Measurements from ENCODE around the gene SUSD6.
"Not testable (repeated sequence)": the region's sequence is repeated elsewhere in the genome, so short reads cannot be mapped to it uniquely, and the experiment has no call there.

SUSD6 gene

DNA sequence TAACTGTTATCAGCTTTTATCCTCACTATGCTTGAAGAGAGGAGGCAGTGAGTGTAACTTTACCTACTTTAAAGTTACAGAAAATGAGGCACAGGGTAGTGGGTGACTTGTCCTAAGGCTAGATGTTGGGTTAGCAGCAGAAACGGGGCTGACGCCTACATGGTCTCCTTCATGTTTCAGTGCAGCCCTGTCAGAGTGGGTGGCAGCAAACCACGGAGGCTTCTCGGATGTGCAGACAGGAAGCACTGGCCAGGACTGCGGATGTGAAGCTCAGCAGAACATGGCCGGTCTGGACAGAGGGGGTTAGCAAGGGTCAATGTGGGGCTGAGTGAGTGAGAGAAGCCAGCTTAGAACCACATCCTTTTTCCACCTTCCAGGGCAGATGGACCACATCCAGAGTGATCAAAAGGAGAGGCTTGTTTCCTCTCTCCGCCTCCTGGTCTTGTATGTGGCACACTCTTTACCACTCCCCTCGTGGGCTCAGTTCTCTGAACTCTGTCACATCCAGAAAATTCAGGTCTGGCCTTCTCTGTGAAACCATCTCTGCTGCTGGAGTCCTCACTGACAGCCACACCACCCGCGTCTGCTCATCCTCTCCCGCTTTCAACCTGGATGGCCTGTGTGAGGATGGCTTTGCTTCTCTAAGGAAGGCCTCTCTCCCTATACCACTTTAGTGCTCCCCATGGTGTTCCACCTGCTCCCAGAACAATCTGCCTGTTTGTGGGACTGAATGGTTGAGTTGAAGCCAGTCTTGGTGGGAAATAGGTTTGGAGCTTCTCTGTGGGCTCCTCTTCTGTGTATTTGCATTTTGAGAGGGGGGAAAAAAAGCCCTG lies 14.1 kb downstream of the SUSD6 start:
- DNase-seq: peak; percentile 47

DNA sequence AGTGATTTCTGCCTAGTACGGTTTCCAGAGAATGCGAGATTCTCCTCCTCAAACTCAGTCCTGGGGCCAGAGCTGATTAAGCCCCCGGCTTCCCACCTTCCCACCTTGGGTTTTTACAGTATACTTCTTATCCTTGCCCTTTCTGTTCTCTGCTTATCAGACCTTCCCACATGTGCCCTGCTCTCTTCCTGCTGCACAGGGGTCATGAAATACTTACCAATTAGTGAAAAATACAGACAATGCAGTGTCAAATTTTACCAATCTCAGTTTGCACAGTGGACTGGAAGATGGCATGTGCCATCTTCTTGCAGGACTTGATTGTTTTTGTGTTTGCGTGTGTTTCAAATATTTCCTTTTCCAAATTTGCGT lies 14.7 kb downstream of the SUSD6 start:
- DNase-seq: no peak

DNA sequence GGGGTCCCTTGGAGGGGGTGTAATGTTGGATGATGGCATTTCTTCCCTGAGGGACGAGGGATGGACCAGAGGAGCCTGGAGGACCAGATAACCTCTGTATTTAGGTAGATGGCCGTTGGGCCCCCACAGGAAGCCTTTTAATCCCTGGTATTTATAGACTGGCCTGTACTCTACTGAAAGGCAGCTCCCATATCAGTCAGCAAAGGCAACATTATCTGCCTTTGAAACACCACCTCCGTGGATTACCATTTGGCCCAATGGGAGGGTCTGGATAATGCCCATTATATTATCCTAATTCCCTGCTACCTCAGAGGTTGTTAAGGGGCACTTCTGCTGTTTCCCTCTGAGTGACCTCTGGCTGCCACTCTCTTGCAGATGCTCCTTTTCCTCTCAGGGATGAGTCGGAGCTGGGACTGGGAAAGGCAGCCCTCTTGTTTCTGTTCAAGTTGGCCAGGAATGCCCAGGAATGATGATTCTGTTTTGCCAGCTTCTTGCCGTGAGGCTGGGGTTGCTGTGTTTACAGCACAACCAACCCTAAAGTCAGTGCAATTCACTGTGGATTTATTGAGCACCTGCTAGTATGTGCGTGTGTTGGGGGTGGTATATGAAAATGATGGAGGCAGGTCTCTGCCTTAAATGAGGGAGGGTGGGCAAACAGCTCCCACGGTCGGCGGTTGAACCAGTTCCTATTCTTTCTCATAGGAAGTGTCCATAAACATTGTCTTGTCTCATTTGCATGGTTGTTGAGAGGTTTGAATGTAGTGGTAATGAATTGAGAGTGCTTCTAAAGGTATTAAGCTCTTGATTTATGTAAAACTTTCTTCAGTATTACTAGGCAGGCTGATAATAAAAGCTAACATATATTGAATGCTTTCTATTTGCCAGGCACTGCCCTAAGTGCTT lies 18.1 kb downstream of the SUSD6 start:
- no peak for DNase-seq

DNA sequence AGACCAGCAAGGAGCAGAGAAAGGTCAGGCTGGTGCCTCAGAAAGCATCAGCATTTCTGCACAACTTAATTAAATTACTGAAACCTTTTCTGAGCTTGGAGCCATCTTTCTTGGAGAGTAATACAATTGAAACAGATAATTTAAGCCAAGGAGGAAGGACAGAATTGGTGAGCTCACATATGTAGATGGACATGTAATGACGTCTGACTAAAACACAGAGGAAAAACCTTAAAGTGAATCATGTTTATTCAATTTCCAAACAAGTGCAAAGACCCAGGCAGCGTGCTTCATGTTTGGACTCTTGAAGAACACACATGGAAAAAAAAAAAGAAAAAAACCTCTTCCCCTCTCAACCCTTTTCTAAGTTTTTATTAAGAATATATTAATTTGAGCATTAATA lies 19.0 kb downstream of the SUSD6 start:
- DNase-seq: no peak

DNA sequence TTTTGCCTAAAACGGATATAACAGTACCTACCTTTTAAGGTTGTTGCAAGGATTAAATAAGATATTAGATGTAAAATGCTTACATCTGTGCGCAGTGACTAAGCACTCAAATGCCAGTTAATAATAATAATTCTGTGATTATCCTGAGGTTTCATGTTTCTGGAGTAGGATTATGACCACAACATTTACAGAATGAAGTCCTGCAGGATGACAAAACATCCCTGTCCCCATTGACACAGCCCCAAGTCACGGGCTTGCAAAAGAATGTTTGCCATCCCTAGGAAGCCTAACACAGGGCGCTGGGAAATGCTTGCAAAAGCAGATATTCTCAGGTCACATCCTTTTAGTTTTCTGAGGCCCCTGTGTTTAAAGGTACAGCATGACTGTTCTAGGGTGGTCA lies 20.1 kb downstream of the SUSD6 start:
- no peak for DNase-seq

DNA sequence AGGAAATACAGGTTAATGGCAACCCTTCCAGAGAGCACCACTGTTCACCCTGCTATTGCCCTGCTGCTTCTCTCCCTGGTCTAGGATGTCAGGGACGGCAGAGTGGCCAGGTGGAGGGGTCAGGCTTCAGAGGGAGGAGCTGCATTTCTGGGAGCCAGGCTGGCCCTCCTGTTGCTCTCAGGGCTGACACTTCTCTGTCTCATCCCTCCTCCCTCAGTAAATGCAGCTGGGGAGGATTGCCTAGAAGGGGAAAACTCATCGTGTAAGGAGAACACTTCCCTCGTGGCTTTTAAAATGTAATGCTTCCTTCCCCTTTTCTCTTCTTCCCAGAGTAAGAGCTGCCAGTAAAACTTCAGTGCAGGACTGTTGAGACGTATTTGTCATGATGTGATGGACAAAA lies 20.8 kb downstream of the SUSD6 start:
- peak; percentile 37 for DNase-seq

DNA sequence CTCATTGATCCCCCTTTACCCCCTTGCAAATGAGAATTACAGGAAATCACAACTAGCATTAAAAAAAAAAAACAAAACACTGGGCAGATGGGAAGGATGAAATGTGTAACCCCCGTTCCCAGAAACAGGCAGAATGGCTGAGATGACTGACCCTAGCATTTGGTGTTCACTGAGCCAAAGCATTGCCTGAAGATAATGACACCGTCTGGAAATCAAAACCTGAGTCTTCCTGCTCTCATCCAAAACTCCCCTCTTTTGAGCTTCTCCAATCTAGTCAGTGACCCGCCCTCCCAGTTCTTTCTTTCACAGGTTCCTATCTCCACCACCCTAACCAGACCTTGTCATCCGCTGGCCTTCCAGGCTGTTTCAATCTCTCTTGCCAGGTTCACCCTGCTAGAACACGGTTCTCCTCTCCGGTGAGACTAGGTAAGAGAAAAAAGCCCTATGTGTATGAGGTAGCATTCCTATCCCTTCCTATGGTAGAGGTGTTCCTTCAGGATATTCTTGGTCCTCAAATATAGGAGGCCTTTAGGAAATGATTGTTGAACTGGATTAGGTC lies 21.3 kb downstream of the SUSD6 start:
- DNase-seq: no peak

DNA sequence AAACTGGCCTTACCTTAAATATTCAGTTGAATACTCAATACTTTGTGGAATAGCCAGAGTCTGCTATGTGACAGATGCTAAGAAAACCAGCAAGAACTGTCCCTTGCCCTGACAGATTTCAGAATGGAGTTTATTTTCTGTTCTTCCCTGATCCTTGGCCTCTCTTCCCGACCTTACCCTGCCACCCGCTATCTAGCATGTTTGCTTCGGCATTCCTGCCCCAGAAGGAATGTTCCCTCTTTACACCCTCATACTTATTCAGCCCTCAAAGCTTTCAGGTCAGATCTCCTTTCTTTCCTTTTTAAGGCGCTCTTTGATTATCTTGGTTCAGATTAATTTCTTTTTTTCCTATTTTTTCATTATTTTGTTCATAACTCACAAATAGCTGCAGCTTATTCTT lies 21.8 kb downstream of the SUSD6 start:
- DNase-seq: no peak

DNA sequence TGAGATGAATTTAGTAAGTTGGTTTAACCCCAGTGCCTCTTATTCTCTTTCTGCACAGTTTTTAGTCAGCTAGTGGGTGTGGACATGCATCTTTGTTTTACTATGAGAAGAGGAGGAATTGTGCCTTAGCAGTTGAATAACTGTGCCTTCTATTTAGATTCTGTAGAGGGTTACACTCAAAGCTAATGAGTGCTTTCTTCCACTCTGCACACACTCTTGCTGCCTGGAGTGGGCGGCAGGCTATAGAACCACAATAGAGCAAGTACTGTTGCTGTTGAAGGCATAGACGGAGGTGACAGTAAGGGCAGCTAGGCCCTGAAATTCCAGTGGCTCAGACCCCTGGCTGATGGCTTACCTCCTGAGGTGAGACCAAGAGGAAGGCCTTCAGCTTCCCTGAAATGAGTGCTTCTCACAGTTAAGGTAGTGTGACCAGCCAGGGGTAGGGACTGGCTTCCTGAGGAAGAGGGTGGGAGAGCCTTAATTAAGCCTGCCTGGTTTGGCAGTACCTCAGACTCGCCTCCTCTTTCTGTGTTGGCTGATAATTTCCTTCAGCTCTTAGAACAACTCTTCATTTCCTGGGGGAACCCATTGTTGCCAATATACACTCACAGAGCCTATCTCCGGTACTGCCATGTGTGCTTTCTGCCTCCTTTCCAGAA lies 24.7 kb downstream of the SUSD6 start:
- no peak for DNase-seq

DNA sequence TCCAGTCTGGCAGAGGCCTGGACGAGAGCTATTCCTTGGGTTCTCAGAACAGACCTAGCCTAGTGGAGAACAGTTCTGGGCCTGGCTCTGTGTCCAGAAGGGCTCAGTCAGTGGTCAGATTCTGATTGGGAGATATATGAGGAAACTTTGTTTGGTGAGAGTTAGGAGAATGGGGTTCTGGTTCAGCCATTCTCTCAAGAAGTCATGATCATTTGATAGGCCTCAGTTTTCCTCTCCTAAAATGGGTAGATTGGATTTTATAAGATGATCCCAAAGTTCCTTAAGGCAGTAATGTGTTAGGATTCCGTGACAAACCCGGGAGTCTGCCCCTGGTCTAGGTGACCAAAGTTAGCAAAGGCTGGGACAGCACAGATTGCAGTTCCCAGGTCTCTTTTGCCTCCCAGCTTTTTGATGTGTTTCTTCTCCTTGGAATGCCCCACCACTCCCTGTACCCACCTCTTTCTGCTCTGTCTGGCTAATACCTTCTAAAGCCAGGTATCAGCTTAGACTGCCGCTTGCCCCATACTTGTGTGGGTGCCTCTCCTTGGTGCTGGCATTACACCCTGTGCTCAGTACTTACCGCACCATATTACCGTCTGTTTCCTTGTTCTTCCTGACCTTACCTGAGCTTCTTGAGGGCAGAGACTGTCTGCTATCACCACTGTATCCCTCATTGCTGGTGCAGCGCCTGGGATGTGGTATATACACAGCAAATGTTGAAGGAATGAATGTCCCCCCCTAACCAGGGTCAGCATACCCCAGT lies 25.5 kb downstream of the SUSD6 start:
- no peak for DNase-seq

DNA sequence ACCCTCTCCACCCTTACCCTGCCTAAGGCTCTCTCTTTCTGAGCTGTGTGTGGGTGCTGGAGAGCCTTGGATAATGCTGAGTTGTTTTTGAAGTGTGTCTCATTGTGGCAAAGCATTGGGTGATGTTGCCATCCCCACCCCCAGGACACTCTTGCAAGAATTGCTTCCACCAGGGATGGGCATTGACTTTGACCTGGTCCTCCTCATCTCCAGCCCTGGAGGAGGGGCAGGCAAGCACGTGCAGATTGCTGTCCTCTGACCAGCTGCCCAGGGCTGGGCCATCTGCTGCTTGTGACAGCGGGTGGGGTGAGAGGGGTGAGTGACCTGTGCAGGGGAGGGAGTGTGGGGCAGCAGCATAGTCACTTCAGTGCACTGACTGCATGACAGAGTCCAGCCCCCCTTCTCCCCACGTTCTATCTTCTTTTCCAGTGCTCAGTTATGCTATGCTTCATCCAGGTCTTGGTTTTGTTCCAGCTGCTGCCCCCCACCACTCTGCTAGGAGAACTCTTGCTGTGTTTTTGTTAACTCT lies 26.2 kb downstream of the SUSD6 start:
- DNase-seq: no peak

DNA sequence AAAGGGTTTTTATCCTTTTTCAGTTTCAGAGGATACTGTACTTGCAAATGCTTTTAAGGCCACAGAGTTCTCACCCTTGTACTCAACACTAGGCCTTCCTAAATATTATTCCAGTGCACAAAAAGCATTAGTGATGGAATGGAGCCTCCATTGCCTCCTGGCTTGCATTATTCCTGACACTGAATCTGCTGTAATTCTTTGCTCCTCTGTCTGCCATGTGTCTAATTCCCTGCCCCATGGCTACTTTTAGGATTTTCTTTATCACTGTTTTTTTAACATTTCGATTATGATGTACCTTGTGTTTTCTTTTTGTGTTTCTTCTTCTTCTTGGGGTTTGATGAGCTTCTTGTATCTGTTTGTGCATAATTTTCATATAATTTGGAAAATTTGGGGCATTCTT lies 29.5 kb downstream of the SUSD6 start:
- no peak for DNase-seq

DNA sequence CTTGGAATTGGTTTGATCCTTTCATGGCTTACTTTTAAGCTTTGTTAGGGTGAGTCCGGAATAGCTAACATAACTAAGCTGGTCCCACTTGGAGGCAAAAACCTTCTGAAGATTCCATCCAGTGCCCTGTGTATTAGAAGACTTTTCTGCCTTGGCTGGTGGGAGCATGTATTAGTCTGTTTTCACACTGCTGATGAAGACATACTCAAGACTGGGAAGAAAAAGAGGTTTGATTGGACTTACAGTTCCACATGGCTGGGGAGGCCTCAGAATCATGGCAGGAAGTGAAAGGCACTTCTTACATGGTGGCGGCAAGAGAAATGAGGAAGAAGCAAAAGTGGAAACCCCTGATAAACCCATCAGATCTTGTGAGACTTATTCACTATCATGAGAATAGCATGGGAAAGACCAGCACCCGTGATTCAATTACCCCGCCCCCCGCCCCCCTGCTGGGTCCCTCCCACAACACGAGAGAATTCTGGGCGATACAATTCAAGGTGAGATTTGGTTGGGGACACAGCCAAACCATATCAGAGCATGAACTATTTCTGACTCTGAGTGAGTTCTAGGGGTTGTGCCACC lies 30.9 kb downstream of the SUSD6 start:
- not testable (repeated sequence) for DNase-seq

DNA sequence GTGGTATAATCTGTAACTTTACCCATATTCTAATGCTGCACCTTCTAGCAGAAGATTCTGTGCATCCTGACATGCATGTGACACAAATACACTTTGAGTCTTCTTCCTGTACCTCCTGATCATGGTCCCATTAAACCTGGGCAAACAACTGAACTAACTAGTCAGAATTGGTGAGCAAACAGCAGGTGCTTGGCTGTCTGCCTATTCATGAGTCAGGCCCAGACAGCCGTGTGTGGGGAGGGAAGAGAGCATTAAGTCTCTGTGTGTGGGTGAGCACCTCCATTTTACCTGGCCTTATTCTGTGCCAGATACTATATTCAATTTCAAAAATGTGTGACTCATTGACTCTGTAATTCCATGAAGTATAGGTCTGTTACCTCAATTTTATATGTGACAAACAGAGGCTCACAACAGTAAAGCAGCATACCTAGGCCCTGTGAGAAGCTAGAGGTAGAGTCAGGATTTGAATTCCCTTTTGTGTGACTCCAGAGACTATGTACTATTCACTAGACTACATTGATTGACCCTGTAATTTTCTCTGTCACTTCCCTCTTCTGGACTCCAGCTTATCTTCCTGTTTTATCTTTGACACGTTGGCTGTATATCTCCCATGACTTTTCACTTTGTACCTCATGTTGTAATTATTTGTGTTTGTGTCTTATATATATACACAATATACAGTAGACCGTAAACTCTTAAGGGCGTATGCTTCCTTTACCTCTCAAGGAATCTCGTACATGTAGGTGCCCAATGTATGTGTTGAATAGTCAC lies 32.2 kb downstream of the SUSD6 start:
- DNase-seq: no peak

DNA sequence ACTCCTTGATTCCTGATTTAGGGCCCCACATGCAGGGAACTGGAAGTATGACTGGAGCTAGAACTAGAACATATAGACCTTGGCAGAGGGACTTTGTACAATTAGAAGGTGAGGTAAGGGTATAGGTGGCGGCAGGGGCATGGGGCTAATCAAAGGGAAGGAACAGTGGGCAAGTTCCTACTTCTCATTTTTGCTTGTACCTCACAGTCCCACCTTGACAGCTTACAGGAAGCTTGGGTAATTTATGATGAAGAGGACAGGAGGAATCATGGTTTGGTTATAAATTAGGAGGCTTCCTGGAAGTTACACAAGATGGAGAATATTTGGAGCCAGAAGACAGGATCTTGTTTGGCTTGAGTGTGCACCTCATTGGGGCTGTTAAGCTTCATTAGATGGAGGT lies 33.4 kb downstream of the SUSD6 start:
- DNase-seq: no peak

DNA sequence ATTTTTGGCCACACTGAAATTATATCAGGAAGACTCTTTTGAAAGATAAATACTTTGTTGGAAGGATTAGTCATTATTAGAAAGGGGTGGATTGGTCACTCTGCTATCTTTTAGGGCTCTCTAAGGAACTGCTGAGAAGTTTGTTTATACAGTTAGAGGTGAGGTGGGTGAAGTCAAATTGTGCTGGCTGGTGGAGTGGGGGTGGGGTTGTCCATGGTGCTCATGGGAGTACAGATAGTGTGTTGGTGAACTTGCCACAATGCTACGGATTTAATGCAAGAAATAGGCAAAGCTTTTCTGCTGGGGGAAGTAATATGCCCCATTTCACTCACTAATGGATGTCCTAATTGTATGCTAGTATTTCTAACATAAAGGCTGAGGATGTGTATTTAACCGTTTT lies 35.8 kb downstream of the SUSD6 start:
- no peak for DNase-seq

DNA sequence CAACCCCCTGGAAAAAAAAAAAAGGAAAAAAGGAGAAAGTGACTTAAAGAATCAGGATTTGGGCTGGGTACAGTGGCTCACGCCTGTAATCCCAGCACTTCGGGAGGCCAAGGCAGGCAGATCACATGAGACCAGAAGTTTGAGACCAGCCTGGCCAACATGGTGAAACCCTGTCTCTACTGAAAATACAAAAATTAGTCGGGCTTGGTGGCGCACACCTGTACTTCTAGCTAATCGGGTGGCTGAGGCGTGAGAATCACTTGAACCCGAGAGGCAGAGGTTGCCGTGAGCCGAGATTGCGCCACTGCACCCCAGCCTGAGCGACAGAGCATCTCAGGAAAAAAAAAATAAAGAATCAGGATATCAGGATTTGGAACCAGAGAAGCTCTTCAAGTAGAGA lies 36.2 kb downstream of the SUSD6 start:
- not testable (repeated sequence) for DNase-seq

DNA sequence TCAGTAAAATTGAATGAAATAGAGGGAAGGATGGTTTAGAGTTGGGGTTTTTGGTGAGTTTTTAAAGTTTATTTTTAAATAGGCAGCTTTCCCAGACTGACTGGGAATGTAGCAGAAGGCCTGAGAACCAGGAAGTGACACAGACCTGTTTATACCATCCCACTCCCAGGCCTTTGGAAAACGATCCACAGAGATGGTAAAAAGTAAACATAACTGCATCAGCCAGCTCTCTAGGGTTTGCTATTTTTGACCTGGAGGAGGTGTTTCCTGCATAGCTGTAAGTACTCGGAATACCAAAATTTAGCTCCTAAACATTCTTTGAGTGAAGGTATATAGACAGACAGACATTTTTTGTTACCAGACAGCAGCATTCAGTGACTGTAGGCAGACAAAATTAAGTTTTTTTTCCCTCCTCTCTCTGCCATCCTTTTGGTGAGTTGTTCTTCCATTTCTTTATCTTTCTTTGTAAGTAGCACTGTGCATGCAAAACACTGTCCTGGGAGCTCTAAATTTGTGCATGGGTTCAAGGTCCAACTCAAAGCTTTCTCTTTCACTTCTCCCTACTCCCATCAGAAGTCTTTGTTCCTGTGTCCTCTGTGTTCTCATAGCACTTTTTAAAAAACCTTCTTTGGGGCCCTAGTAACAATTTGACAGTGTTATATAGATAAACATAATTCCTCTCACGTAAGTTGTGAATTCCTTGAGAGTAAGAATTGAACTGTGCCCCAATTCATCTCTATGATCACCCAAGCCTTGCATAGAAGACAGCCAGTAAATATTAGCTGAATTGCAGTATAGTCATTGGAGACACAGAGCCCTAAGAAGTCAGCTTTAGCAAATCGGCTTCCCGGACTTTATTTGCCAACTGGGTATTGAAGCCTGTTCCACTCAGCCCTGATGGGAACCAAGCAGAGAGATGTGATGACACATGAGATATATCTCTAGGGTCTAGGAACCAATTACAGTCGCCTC lies 37.4 kb downstream of the SUSD6 start:
- no peak for DNase-seq

DNA sequence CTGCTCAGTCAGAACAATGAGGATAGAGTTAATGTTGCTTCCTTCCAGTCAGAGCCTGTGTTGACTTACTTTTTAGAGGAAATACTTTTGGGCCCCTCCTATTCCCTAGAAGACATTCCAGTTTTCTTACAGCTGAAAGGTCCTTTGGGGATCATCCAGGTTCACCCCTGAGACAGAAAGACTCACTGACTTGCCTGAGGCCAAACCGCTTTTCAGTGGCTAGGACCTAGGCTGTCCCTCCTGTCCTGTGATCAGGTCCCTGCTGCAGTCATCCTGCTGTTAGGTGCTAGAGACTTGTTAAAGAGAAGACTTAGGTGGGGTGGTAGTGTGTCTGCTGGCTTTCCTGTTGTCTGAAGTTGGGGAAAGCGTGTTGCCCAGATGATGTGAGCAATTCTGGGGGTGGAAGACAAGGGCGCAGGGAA lies 39.6 kb downstream of the SUSD6 start:
- DNase-seq: no peak

DNA sequence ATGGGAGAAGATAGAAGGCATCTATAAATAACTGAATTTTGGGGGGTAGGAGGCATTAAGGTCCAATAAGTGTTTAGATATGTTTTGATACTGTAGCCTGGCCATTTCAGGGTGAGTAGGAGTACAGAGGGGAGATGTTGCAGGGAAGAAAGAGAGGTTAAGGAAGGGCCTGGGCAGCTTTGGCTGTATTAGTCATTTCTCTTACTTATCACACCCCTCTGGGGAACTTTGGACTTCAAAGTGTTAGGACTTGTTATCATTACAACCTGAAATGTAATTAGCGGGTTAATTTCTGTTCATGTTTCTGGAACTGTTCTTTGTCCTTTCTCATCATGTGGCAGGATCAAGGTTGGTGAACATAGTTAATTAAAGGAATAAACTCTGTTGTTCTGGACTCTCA lies 40.3 kb downstream of the SUSD6 start:
- no peak for DNase-seq

Measured in GF-D8 (cell line).